GM13976 (cell line): ENCODE results near the gene CELA1.
A peak's percentile ranks its signal among the peaks of the same experiment; 100 is the strongest.

Experiments used
- DNase-seq: peaks from one replicate; pipeline ENCODE4 v3.0.0; 2012; ENCODE audit warnings: low spot score
- CTCF ChIP-seq: IDR thresholded peaks from 2 replicates; pipeline ENCODE4 v1.5.1; 2012; ENCODE audit warnings: borderline replicate concordance, mild to moderate bottlenecking; ENCODE audit not compliant: insufficient read depth; ENCODE audit errors: extremely low read depth, missing control alignments, control extremely low read depth
- in situ Hi-C: fragments of 300-500 bp; cut with MboI; formaldehyde crosslinking; loops from one replicate; pipeline ENCODE4 v1.12.0; 2022; ENCODE audit warnings: low sequenced_read_pairs, mixed read lengths, inconsistent platforms; ENCODE audit not compliant: unreplicated experiment

The CELA1 gene

GRCh38 chr12:51360315-51360714 lies 13.8 kb upstream of the CELA1 start:
- DNase-seq = no peak
- in situ Hi-C loops = no loop called here
- TF ChIP-seq CTCF = no peak

- TF ChIP-seq CTCF = no peak
- no peak for DNase-seq
- in situ Hi-C loops = no loop called here
Observed at GRCh38 chr12:51359851-51360250, 13.4 kb upstream of the CELA1 start.

DNA sequence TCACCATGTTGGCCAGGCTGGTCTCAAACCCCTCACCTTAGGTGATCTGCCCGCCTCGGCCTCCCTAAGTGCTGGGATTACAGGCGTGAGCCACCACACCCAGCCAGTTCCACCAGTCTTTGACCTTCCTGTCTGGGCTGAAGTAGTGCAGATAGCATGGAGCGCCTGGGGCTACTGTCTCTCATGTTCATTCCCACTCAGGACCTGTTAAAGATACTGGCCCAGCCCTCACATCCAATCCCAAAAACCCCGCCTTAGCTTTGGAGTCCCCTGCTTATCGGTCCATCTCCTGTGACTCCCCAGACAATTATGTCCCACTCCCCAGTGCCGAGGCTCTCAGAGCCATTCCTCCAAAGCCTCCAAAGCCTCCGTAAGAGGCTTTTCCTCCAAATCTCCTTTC lies 12.0 kb upstream of the CELA1 start:
- no peak for TF ChIP-seq CTCF
- in situ Hi-C loops = no loop called here
- DNase-seq = no peak

GRCh38 chr12:51357374-51358047 lies 11.0 kb upstream of the CELA1 start:
- in situ Hi-C loops = no loop called here
- no peak for TF ChIP-seq CTCF
- DNase-seq = peak; percentile 45

DNA sequence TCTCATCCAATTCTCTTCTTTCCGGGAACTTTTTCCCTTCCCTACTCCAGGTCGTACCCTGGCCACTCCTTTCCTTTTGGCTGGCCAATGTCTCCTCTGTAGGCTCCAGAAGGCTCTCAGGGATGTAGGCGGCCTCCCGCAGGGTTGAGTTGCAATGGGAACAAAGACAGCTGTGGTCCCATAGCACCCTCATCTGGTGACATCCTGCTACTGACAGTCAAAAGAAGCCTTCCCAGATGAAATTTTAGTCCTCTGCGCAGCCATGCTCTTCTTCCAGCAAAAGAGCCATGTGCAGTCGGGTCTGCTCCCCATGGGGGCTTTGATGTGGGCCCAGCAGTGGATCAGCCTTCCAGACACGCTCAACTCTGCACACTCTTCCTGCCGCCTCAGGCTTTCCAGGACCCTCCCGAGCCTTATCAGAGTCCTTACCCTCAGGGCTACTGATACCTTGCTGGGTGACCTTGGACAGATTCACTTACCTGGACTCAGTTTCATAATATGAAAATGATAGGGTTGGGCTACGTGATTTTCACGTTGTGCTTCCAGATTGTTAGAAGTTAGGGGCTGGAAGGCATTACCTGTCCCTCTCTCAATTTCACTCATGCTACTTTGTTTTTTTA lies 5.5 kb upstream of the CELA1 start:
- peak; percentile 32 for TF ChIP-seq CTCF
- in situ Hi-C loops = no loop called here
- peak; percentile 45 for DNase-seq

GRCh38 chr12:51349026-51349425 lies 2.5 kb upstream of the CELA1 start:
- no peak for TF ChIP-seq CTCF
- no peak for DNase-seq
- in situ Hi-C loops = no loop called here
